HepG2 (cell line): ENCODE measurements around the gene PDE5A. TPM values are rescaled to one million over a fixed set of nuclear protein-coding genes. Genes with fewer than 3 reads are reported as not detected.

Experiments
- BCL3 ChIP-seq: sonication (generic); formaldehyde crosslinking; IDR thresholded peaks from 2 replicates; pipeline ENCODE4 v1.5.1; 2020; ENCODE audit warnings: mild to moderate bottlenecking, missing genetic modification reagents, moderate library complexity
- CEBPG ChIP-seq: IDR thresholded peaks from 2 replicates; pipeline ENCODE4 v1.6.1; 2016
- DRAP1 ChIP-seq: IDR thresholded peaks from 2 replicates; pipeline ENCODE4 v1.6.1; 2016; ENCODE audit warnings: missing genetic modification reagents, missing compliant biosample characterization
- FOXP4 ChIP-seq: sonication (generic); formaldehyde crosslinking; IDR thresholded peaks from 2 replicates; pipeline ENCODE4 v1.4.0; 2020; ENCODE audit warnings: missing genetic modification reagents
- GATAD2A ChIP-seq: IDR thresholded peaks from 2 replicates; pipeline ENCODE4 v1.6.1; 2016
- IRF9 ChIP-seq: sonication (generic); formaldehyde crosslinking; IDR thresholded peaks from 2 replicates; pipeline ENCODE4 v1.8.0; 2022; ENCODE audit warnings: missing genetic modification reagents, mild to moderate bottlenecking, borderline replicate concordance
- LBX2 ChIP-seq: sonication (generic); formaldehyde crosslinking; IDR thresholded peaks from 2 replicates; pipeline ENCODE4 v1.5.0; 2020; ENCODE audit warnings: missing genetic modification reagents, mild to moderate bottlenecking, borderline replicate concordance
- MXD1 ChIP-seq: sonication (generic); formaldehyde crosslinking; IDR thresholded peaks from 2 replicates; pipeline ENCODE4 v1.4.0; 2020; ENCODE audit warnings: mild to moderate bottlenecking, missing genetic modification reagents
- PHF20 ChIP-seq: sonication (generic); formaldehyde crosslinking; IDR thresholded peaks from 2 replicates; pipeline ENCODE4 v1.5.0; 2020; ENCODE audit warnings: mild to moderate bottlenecking, missing genetic modification reagents
- THRA ChIP-seq: sonication (generic); formaldehyde crosslinking; IDR thresholded peaks from 2 replicates; pipeline ENCODE4 v1.4.0; 2020; ENCODE audit warnings: missing genetic modification reagents, borderline replicate concordance
- ZBTB20 ChIP-seq: sonication (generic); formaldehyde crosslinking; IDR thresholded peaks from 2 replicates; pipeline ENCODE4 v1.8.1; 2023; ENCODE audit warnings: missing genetic modification reagents, low read depth, mild to moderate bottlenecking, borderline replicate concordance
- ZBTB43 ChIP-seq: sonication (generic); formaldehyde crosslinking; conservative IDR thresholded peaks from 2 replicates; pipeline ENCODE4 v1.4.0; 2020; ENCODE audit warnings: missing genetic modification reagents
- ZFP62 ChIP-seq: sonication (generic); formaldehyde crosslinking; IDR thresholded peaks from 2 replicates; pipeline ENCODE4 v1.4.0; 2020; ENCODE audit warnings: missing genetic modification reagents
- ZNF225 ChIP-seq: sonication (generic); formaldehyde crosslinking; IDR thresholded peaks from 2 replicates; pipeline ENCODE4 v1.4.0; 2020; ENCODE audit warnings: mild to moderate bottlenecking, missing genetic modification reagents
- ZNF317 ChIP-seq: sonication (generic); formaldehyde crosslinking; IDR thresholded peaks from 2 replicates; pipeline ENCODE4 v1.5.0; 2020; ENCODE audit warnings: mild to moderate bottlenecking, missing genetic modification reagents
- ZSCAN5A ChIP-seq: sonication (generic); formaldehyde crosslinking; IDR thresholded peaks from 2 replicates; pipeline ENCODE4 v1.8.0; 2022; ENCODE audit warnings: mild to moderate bottlenecking, missing genetic modification reagents, borderline replicate concordance
- polyA plus RNA-seq, 8 experiments: library from polyadenylated mRNA; depleted of rRNA in 3 of 8; stranded (reverse) in 7 of 8; unstranded in 1 of 8; fragments of >200 nt; fragmentation: Illumina TruSeq in 4 of 8; extraction: Trizol in 4 of 8; gene quantifications; 2 replicates each; pipeline versions ENCODE4 v1.2.1 to v1.2.3, GENCODE V29; 2011 to 2016; ENCODE audit warnings: low read depth in 4 of 8, missing spikeins in 1 of 8, mixed read lengths in 1 of 8; ENCODE audit not compliant: insufficient read depth in 1 of 8
- total RNA-seq, 5 experiments: library from RNA; depleted of rRNA; stranded (reverse); fragments of >200 nt; fragmentation: Illumina TruSeq; extraction: Trizol; gene quantifications; 2 replicates each; pipeline ENCODE4 v1.2.3, GENCODE V29; 2016; ENCODE audit warnings: low read depth in 1 of 5

Gene PDE5A
- total and polyA plus RNA-seq, 2 of the 13 experiments (the other 11 are each of a cell fraction or from before 2014, with no cell fraction given) = 0.22 to 0.44 TPM

GRCh38 chr4:119454491-119455270 lies 173.9 kb downstream of the PDE5A start (continued):
- TF ChIP-seq FOXP4 (CRISPR knock-in tag) (peak; percentile 69), BCL3 (CRISPR knock-in tag) (peak; percentile 68), ZBTB43 (CRISPR knock-in tag) (peak; percentile 56; the same call in 1 of the 2 replicates), THRA (CRISPR knock-in tag) (peak; percentile 40; the same call in 1 of the 2 replicates), CEBPG (CRISPR knock-in tag) (peak; percentile 50; the same call in 1 of the 2 replicates), IRF9 (CRISPR knock-in tag) (peak; percentile 89), LBX2 (CRISPR knock-in tag) (peak; percentile 35; the same call in 1 of the 2 replicates), ZSCAN5A (CRISPR knock-in tag) (peak; percentile 65; the same call in 1 of the 2 replicates), ZNF225 (CRISPR knock-in tag) (peak; percentile 19; the same call in 1 of the 2 replicates), ZNF317 (CRISPR knock-in tag) (0 out of 2 replicates have a peak, but pooled peaks have one; percentile 16), ZBTB20 (CRISPR knock-in tag) (peak; percentile 71; the same call in 1 of the 2 replicates), GATAD2A (CRISPR knock-in tag) (peak; percentile 80), ZFP62 (CRISPR knock-in tag) (peak; percentile 97), MXD1 (CRISPR knock-in tag) (peak; percentile 46; the same call in 1 of the 2 replicates), DRAP1 (peak; percentile 87), PHF20 (CRISPR knock-in tag) (peak; percentile 100)
